Left forelimb (tissue), 1 donor: ENCODE measurements around the gene SCAMP1.
"Not testable (repeated sequence)": the region's sequence is repeated elsewhere in the genome, so short reads cannot be mapped to it uniquely, and the experiment has no call there.

Source experiments
- DNase-seq: peaks from one replicate; pipeline ENCODE4 v3.0.0-alpha.2; 2018; ENCODE audit warnings: low spot score

Gene SCAMP1

GRCh38 chr5:78359831-78360673, at the start of gene SCAMP1:
SCAMP1 (plus strand) TSS chr5:78360617; CDS start chr5:78360672, 55 bp downstream.
- peak; percentile 97 for DNase-seq

- DNase-seq: no peak
Observed at GRCh38 chr5:78317515-78317914, 42.9 kb upstream of the SCAMP1 start.

GRCh38 chr5:78318337-78318736, 42.1 kb upstream of the SCAMP1 start:
- no peak for DNase-seq

- DNase-seq: no peak
Observed at GRCh38 chr5:78320401-78320800, 40.0 kb upstream of the SCAMP1 start.

GRCh38 chr5:78323241-78323640, 37.2 kb upstream of the SCAMP1 start:
- DNase-seq: no peak

- DNase-seq: no peak
Observed at GRCh38 chr5:78326930-78327329, 33.5 kb upstream of the SCAMP1 start.

- no peak for DNase-seq
Observed at GRCh38 chr5:78327761-78328510, 32.5 kb upstream of the SCAMP1 start.

- DNase-seq: no peak
Observed at GRCh38 chr5:78328585-78329173, 31.7 kb upstream of the SCAMP1 start.

GRCh38 chr5:78331523-78332080, 28.8 kb upstream of the SCAMP1 start:
- DNase-seq: no peak

- DNase-seq: no peak
Observed at GRCh38 chr5:78334811-78335210, 25.6 kb upstream of the SCAMP1 start.

GRCh38 chr5:78335976-78336375, 24.4 kb upstream of the SCAMP1 start:
- no peak for DNase-seq

GRCh38 chr5:78336698-78337097, 23.7 kb upstream of the SCAMP1 start:
- DNase-seq: no peak

- no peak for DNase-seq
Observed at GRCh38 chr5:78339617-78340436, 20.6 kb upstream of the SCAMP1 start.

GRCh38 chr5:78341440-78341839, 19.0 kb upstream of the SCAMP1 start:
- no peak for DNase-seq

- DNase-seq: no peak
Observed at GRCh38 chr5:78345485-78345884, 14.9 kb upstream of the SCAMP1 start.

- DNase-seq: no peak
Observed at GRCh38 chr5:78353520-78353919, 6.9 kb upstream of the SCAMP1 start.

- no peak for DNase-seq
Observed at GRCh38 chr5:78354066-78354670, 6.2 kb upstream of the SCAMP1 start.

- no peak for DNase-seq
Observed at GRCh38 chr5:78355561-78355960, 4.9 kb upstream of the SCAMP1 start.

- DNase-seq: not testable (repeated sequence)
Observed at GRCh38 chr5:78359455-78359830, 974 bp upstream of the SCAMP1 start.

GRCh38 chr5:78360674-78360923, 182 bp downstream of the SCAMP1 start:
- DNase-seq: no peak

GRCh38 chr5:78360924-78361630, 660 bp downstream of the SCAMP1 start:
- DNase-seq: peak; percentile 73
